ENCODE measurements around the gene CCDC88B.

The CCDC88B gene

GRCh38 chr11:64343767-64344559 lies 4.0 kb downstream of the CCDC88B start:
- no peak for TF ChIP-seq ZBTB6 (tag by site-specific recombination; IDR thresholded peaks at IDR 0.05)
- TF ChIP-seq ZNF670 (tag by site-specific recombination; IDR thresholded peaks at IDR 0.05; ENCODE audit: low read depth): no peak
- no peak for TF ChIP-seq KLF9 (tag by site-specific recombination; IDR thresholded peaks at IDR 0.05; ENCODE audit: low read depth)
- TF ChIP-seq TSHZ1 (tag by site-specific recombination; IDR thresholded peaks at IDR 0.05; ENCODE audit: borderline replicate concordance): no peak
- TF ChIP-seq ZNF138 (tag by site-specific recombination; IDR thresholded peaks at IDR 0.05; ENCODE audit: borderline replicate concordance): no peak
- TF ChIP-seq ZNF544 (tag by site-specific recombination; IDR thresholded peaks at IDR 0.05): no peak
- TF ChIP-seq ZNF654 (tag by site-specific recombination; IDR thresholded peaks at IDR 0.05; ENCODE audit: low read depth): peak; percentile 26
- 0 out of 2 replicates have a peak, but pooled peaks have one; percentile 20 for TF ChIP-seq CTCF (tag by site-specific recombination; IDR thresholded peaks at IDR 0.05)
- TF ChIP-seq ZNF202 (tag by site-specific recombination; IDR thresholded peaks at IDR 0.05; ENCODE audit: borderline replicate concordance): no peak
- H3K4me3 ChIP-seq (ENCODE audit: low read depth, low read length): no peak overlapping the region
- H3K9me3 ChIP-seq (ENCODE audit: control insufficient read depth, insufficient read depth, low read depth, low read length): no peaks in the 10 kb centered on the region
- no peaks in the 10 kb centered on the region for H3K4me1 ChIP-seq (ENCODE audit: control insufficient read depth, insufficient read depth, low read length)
- ChIA-PET CTCF (interaction anchor here (0.6 to 7.9 kb wide), 12 partner anchors 11 to 139 kb away, joined by 3 to 86 read pairs (median 4); partner anchors contain the start of genes ESRRA, PLCB3, PRDX5 and TRMT112), POLR2A (interaction anchor here (1.7 kb wide), 1 partner anchor 26 kb away, joined by 4 read pairs; the partner anchor contains the start of genes PRDX5 and TRMT112)
- H3K27ac ChIP-seq (ENCODE audit: extremely low read depth, low read depth, low read length): no peak overlapping the region
- no peaks in the 10 kb centered on the region for H3K36me3 ChIP-seq (ENCODE audit: control insufficient read depth in 2 of 2, insufficient read depth in 1 of 2, low read length in 2 of 2)

- no peak overlapping the region for H3K4me3 ChIP-seq (ENCODE audit: low read depth, low read length)
- CTCF ChIA-PET: interaction anchor here (0.6 to 7.9 kb wide), 8 partner anchors 9 to 307 kb away, joined by 3 to 86 read pairs (median 4); partner anchors contain the start of genes PRDX5 and TRMT112
- POLR2A ChIA-PET: interaction anchor here (1.7 kb wide), 1 partner anchor 27 kb away, joined by 4 read pairs; the partner anchor contains the start of genes PRDX5 and TRMT112
- H3K36me3 ChIP-seq (ENCODE audit: control insufficient read depth in 2 of 2, insufficient read depth in 1 of 2, low read length in 2 of 2): no peaks in the 10 kb centered on the region
- no peak for TF ChIP-seq KLF1 (tag by site-specific recombination; IDR thresholded peaks at IDR 0.05)
- H3K27ac ChIP-seq (ENCODE audit: extremely low read depth, low read depth, low read length): no peak overlapping the region
- no peaks in the 10 kb centered on the region for H3K4me1 ChIP-seq (ENCODE audit: control insufficient read depth, insufficient read depth, low read length)
- no peaks in the 10 kb centered on the region for H3K9me3 ChIP-seq (ENCODE audit: control insufficient read depth, insufficient read depth, low read depth, low read length)
Observed at GRCh38 chr11:64344787-64345186, 4.8 kb downstream of the CCDC88B start.

GRCh38 chr11:64347193-64347867 lies 7.3 kb downstream of the CCDC88B start:
- Histone ChIP-seq H3K4me3 (ENCODE audit: low read depth, low read length) (no peak overlapping the region), H3K27ac (ENCODE audit: extremely low read depth, low read depth, low read length) (no peak overlapping the region), H3K4me1 (ENCODE audit: control insufficient read depth, insufficient read depth, low read length) (no peaks in the 10 kb centered on the region), H3K9me3 (ENCODE audit: control insufficient read depth, insufficient read depth, low read depth, low read length) (no peaks in the 10 kb centered on the region), H3K36me3 (ENCODE audit: control insufficient read depth in 2 of 2, insufficient read depth in 1 of 2, low read length in 2 of 2) (no peaks in the 10 kb centered on the region)
- TF ChIP-seq KLF8 (tag by site-specific recombination; IDR thresholded peaks at IDR 0.05) (no peak), ZNF398 (tag by site-specific recombination; IDR thresholded peaks at IDR 0.05) (no peak), ZNF335 (tag by site-specific recombination; conservative IDR thresholded peaks at IDR 0.05) (0 out of 2 replicates have a peak, but pooled peaks have one; percentile 17)
- ChIA-PET POLR2A (interaction anchor here (0.6 to 2.7 kb wide), 2 partner anchors 30 to 177 kb away, joined by 4 to 10 read pairs; partner anchors contain the start of genes PRDX5 and TRMT112), CTCF (interaction anchor here (0.8 to 7.9 kb wide), 5 partner anchors 8 to 46 kb away, joined by 3 to 86 read pairs (median 5); partner anchors contain the start of genes PRDX5 and TRMT112)
